Mucosa of descending colon (tissue), 3 donors: ENCODE results near the gene VAV3. TPM values are rescaled to one million over a fixed set of nuclear protein-coding genes. Genes with fewer than 3 reads are reported as not detected.
A peak's percentile ranks its signal among the peaks of the same experiment; 100 is the strongest.

Experiments used
- ATAC-seq: fragments of 200-7000 bp; cut with Tn5 transposase; one replicate; pipeline ENCODE4 v1.9.1; 2020; ENCODE audit warnings: mild to moderate bottlenecking, moderate library complexity
- DNase-seq, 3 donors: peaks; one replicate each; pipeline ENCODE4 v3.0.0-alpha.2; 2020
- H3K36me3 ChIP-seq: fragments of 200-600 bp; one replicate; pipeline ENCODE4 v1.8.0; 2021; ENCODE audit warnings: low read depth, mild to moderate bottlenecking
- H3K4me1 ChIP-seq: fragments of 200-600 bp; one replicate; pipeline ENCODE4 v1.8.0; 2021; ENCODE audit warnings: low read depth, mild to moderate bottlenecking
- H3K4me3 ChIP-seq: fragments of 200-600 bp; one replicate; pipeline ENCODE4 v1.8.0; 2021; ENCODE audit warnings: mild to moderate bottlenecking
- H3K9me3 ChIP-seq: fragments of 200-600 bp; one replicate; pipeline ENCODE4 v1.8.0; 2021; ENCODE audit warnings: mild to moderate bottlenecking
- CTCF ChIP-seq: fragments of 200-600 bp; IDR thresholded peaks from one replicate; pipeline ENCODE4 v1.8.0; 2022; ENCODE audit warnings: antibody characterized with exemption, mild to moderate bottlenecking
- intact Hi-C, 2 donors: fragments of 100-400 bp; cut with DNase I in 1 of 2; cut with micrococcal nuclease in 1 of 2; formaldehyde crosslinking; loops; one replicate each; pipeline versions ENCODE4 v1.11.0 to v1.11.1; 2022; cut with DNase I, micrococcal nuclease
- total RNA-seq, 3 donors: library from RNA; stranded (reverse); fragmentation: NEBNext Ultra II Directional in 2 of 3; extraction: Animal tissue kit (Norgen Biotek cat#: 25700) in 2 of 3; gene quantifications; one replicate each; pipeline versions ENCODE4 v1.2.1 to v1.2.4, GENCODE V29; 2021 to 2023
- donor health status: DM: no; HTN: no; CAD: no; lungs with moderate emphysema.
- donor health status: DM: no; HTN: no; CAD: no.
- donor health status: DM: no; HTN: yes; CAD: no.

The VAV3 gene
- total RNA-seq, 3 donors from 2014 or later: 41.3 to 142 (median 101) TPM

DNA sequence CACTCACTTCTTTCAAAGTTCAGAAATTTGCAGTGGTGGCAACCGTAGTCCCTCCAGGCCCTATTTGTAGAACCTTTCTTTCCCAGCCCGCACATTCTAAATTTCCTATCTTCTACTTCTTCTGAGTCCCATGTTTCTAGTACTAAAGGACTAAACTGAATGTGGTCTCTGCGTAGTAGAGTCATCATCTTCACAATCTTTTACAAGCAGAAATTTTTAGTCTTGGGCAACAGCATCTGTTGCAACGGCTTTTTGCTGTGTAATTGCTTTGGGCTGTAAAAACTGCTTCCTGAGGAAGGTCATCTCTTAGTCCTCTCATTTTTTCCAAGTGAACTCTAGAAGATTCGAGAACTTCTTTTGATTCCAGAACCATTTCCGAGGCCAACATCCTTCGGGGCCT, 23.9 kb downstream of the VAV3 start:
- Histone ChIP-seq H3K4me1 (no peaks in the 10 kb centered on the region), H3K4me3 (no peak overlapping the region), H3K36me3 (no peaks in the 10 kb centered on the region), H3K9me3 (no peaks in the 10 kb centered on the region)
- peak in 1 of 3 donors; percentile 17 for DNase-seq
- peak; percentile 31 for ATAC-seq
- intact Hi-C loops: no loop called here
- TF ChIP-seq CTCF: no peak

DNA sequence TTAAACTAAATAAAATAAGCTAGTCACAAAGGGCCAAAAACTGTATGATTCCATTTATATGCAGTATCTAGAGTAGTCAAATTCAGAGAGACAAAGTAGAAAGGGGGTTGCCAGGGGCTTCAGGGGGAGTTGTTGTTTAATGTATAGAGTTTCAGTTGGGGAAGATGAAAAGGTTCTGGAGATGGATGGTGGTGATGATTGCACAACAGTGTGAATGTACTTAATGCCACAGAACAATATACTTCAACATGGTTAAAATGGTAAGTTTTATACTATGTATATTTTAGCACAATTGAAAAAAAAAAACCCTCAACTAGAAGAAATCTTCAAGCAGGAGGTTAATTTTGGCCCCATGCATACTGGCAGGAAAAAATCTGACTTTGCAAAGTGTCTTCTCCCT, 24.3 kb downstream of the VAV3 start:
- Histone ChIP-seq H3K4me3 (no peak overlapping the region), H3K36me3 (no peaks in the 10 kb centered on the region), H3K9me3 (no peaks in the 10 kb centered on the region), H3K4me1 (no peaks in the 10 kb centered on the region)
- DNase-seq: no peak
- intact Hi-C loops: no loop called here
- TF ChIP-seq CTCF: no peak
- no peak for ATAC-seq

DNA sequence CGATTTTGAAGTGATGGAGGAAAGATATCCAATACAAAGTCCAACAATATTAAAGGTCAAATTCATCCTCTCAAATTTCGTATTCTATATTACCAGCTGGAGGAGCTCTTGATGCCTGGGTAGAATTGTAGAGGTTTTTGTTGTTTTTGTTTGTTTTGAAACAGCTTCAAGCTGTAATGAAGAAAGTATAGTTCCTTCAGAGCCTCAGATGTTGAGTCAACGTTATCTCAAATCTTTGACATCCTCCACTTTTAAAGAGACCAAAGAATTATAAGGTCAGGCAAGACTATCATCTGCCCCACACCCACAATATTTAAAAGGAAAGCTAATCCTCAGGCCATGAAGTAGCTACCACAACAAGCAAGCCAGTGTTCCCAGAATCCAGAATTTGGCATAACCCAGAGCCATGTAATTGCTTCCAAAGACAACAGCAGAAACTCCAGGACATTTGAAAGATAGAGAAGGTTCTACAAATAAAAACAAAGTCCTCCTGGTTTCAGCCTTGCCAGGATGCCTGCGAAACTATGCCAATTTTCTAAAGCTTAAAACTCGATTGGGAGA, 24.9 kb downstream of the VAV3 start:
- H3K4me3 ChIP-seq: no peak overlapping the region
- ATAC-seq (no peak), DNase-seq (no peak)
- no peaks in the 10 kb centered on the region for H3K36me3 ChIP-seq
- no peak for TF ChIP-seq CTCF
- intact Hi-C loops: no loop called here
- H3K9me3 ChIP-seq: no peaks in the 10 kb centered on the region
- no peaks in the 10 kb centered on the region for H3K4me1 ChIP-seq

GRCh38 chr1:107939256-107939655, 25.7 kb downstream of the VAV3 start:
- intact Hi-C loops: no loop called here
- TF ChIP-seq CTCF: no peak

DNA sequence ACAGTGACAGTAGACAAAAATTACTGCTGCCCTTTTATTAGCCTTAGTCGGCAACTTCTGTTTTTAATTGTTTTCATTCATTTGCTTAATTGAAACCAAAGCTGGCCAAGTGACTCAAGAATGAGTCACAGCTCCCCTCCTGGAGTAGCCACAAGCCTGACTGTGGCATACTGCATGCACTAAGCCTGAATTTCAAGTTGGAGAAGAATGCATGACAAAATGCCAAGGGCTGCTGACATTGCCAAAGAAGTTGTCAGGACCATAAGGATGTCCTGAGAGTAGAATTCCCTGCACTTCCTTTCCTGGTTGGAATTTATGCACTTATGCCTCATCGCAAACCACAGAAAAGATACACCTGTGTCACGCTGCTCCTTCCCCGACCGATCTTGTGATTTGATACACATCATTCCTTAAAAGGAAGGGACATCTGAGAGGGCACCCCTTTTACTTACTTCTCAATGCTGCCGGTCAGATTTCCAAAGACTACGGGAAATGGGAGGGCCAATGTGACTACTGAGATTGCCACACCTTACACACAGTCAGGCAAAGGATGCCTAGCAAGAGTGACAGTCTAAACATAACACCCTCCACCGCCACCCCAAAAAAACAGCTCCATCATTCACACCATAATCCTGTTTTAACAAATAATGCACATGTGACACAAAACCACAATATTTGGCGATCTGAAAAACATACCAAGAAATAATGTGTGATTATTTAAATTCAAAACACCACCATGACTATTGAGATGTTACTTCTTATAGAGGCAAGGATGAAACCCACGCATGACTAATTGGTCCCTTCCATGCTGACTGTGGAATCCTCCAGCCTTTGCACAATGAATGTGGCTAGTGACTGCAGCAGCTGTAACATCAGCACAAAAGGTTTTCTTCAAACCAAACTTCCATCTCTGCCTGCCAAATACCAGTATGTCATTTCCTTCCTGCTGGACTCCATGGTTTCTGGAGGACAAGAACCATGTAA, 28.2 kb downstream of the VAV3 start:
- no peak overlapping the region for H3K4me3 ChIP-seq
- H3K9me3 ChIP-seq: no peaks in the 10 kb centered on the region
- DNase-seq (peak in 1 of 3 donors; percentile 20), ATAC-seq (peak; percentile 68)
- intact Hi-C loops: no loop called here
- no peaks in the 10 kb centered on the region for H3K36me3 ChIP-seq
- TF ChIP-seq CTCF: no peak
- H3K4me1 ChIP-seq: no peaks in the 10 kb centered on the region

More at GRCh38 chr1:107939256-107939655, 25.7 kb downstream of the VAV3 start:
- no peak for ATAC-seq
- Histone ChIP-seq H3K4me1 (no peaks in the 10 kb centered on the region), H3K9me3 (no peaks in the 10 kb centered on the region), H3K4me3 (no peak overlapping the region), H3K36me3 (no peaks in the 10 kb centered on the region)
- DNase-seq: no peak
